Midbrain (tissue), 1 donor: ENCODE results near the gene SYT9.
A peak's percentile ranks its signal among the peaks of the same experiment; 100 is the strongest.
"Not testable (repeated sequence)": the region's sequence is repeated elsewhere in the genome, so short reads cannot be mapped to it uniquely, and the experiment has no call there.

Source experiments
- DNase-seq: peaks from one replicate; lab custom pipeline; 2025; lab: John Stamatoyannopoulos, UW

The SYT9 gene

DNA sequence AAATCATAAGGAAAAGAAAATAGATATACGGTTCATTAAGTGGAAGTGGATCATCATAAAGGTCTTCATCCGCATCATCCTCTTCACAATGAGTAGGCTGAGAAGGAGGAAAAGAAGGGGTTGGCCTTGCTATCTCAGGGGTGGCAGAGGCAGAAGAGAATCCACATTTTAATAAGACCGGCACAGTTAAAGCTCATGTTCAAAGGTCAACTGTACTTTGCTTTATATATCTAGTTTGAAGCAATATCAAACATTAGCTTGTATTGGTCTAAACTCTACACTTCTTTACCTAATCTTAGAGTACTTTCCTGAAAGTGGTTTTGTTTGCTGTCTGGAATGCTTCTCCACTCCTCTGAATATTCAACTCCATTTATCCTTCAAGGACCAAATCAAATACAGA lies 256.4 kb downstream of the SYT9 start:
- no peak for DNase-seq

DNA sequence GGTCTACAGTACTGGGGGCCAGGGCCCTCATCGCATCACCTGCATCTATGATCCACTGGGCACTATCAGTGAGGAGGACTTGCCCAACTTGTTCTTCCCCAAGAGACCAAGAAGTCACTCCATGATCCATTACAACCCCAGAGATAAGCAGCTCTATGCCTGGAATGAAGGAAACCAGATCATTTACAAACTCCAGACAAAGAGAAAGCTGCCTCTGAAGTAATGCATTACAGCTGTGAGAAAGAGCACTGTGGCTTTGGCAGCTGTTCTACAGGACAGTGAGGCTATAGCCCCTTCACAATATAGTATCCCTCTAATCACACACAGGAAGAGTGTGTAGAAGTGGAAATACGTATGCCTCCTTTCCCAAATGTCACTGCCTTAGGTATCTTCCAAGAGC lies 258.3 kb downstream of the SYT9 start:
- no peak for DNase-seq

DNA sequence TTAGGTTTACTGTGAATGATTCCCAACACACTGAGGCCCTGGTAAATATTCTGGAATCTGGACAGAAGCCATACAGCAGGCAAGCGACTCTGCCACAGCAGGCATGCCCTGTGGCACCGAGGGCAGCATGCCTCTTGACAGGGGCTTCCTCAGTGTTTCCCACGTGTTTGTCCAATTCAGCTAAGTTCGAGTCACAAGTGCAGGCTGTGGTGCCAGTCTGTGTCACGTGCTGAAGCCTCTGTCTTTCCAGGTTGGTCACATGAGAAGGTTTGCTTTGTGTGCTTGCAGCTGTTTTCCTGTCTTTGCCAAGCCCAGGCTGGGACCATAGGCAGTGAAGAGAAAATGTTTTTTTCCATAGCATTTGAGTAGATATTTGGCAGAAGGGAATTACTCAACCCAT lies 259.7 kb downstream of the SYT9 start:
- peak; percentile 71 for DNase-seq

- peak; percentile 69 for DNase-seq
Measured at GRCh38 chr11:7512525-7513233, 261.0 kb downstream of the SYT9 start.

GRCh38 chr11:7513234-7514098 lies 261.8 kb downstream of the SYT9 start, which contains the start of gene PPFIBP2:
PPFIBP2 (plus strand) TSS chr11:7513999; CDS start chr11:7549476, 35,477 bp downstream.
- DNase-seq: peak; percentile 91

- DNase-seq: peak; percentile 38
Measured at GRCh38 chr11:7514099-7514591, 262.4 kb downstream of the SYT9 start.

DNA sequence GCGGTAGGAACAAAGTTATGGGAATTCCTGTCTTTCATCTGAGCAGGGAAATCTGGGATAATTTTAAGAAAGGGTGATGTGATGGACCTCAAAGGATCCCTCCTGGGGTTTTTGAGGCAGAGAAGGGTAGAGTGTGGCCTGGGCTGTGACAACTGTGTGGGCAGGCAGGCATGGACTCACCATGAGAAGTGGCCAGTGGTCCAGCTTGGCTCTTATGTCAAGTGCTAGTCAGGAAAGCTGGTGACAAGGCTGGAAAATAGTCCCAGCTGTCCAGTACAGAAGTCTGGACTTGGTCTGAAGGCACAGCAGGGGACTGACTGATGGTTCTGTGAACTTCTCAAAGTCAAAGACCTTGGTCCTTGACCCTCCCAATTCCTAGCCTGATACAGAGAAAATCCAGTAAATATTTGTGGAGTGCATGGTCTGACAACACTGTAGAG lies 263.8 kb downstream of the SYT9 start:
- DNase-seq: no peak

GRCh38 chr11:7516475-7516874 lies 264.8 kb downstream of the SYT9 start:
- no peak for DNase-seq

DNA sequence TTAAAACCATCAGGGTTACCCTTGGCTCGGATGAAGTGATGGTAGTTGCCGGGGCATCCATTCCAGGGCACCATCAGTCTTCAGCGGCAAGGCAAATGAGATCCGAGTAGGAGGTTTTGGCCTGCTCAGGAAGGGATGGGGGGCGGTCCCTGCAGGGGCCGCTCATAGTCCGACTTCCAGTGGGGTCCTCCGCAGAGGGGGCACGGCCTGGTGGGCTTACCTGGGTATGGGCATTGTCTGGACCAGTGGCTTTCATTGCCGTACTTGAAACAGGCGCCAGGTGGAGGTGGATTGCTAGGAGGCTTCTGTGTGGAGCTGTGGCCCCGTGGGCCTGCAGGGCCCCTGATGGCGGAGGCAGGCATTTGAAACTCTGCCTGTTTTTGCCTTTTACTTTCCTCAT lies 266.0 kb downstream of the SYT9 start:
- not testable (repeated sequence) for DNase-seq
